Right atrium auricular region (tissue), 2 donors: ENCODE results near the gene DIRAS2. TPM values are rescaled to one million over a fixed set of nuclear protein-coding genes. Genes with fewer than 3 reads are reported as not detected.
"Not testable (repeated sequence)": the region's sequence is repeated elsewhere in the genome, so short reads cannot be mapped to it uniquely, and the experiment has no call there.

Experiments used
- DNase-seq: peaks from one replicate; pipeline ENCODE4 v3.0.0-alpha.2; 2019; ENCODE audit warnings: low spot score
- H3K27ac ChIP-seq, 2 donors: fragments of 200-600 bp; sonication (generic); 1 replicate in 1 of 2; 2 replicates in 1 of 2; pipeline ENCODE4 v1.5.1; 2016 to 2019
- H3K27me3 ChIP-seq, 2 donors: fragments of 200-600 bp; sonication (generic); one replicate each; pipeline versions ENCODE4 v1.5.1 to v1.6.0; 2017 to 2019
- H3K36me3 ChIP-seq: fragments of 200-600 bp; sonication (generic); one replicate; pipeline ENCODE4 v1.5.1; 2016
- H3K4me1 ChIP-seq, 2 donors: fragments of 200-600 bp; sonication (generic); one replicate each; pipeline versions ENCODE4 v1.5.1 to v1.6.0; 2017 to 2019
- H3K4me3 ChIP-seq, 2 donors: fragments of 200-600 bp; sonication (generic); 1 replicate in 1 of 2; 2 replicates in 1 of 2; pipeline ENCODE4 v1.5.1; 2017 to 2019; ENCODE audit warnings: mild to moderate bottlenecking in 1 of 2, moderate library complexity in 1 of 2
- H3K9me3 ChIP-seq, 2 donors: fragments of 200-600 bp; sonication (generic); one replicate each; pipeline ENCODE4 v1.5.1; 2019
- CTCF ChIP-seq, 2 donors: fragments of 200-600 bp; sonication (generic); IDR thresholded peaks; one replicate each; pipeline ENCODE4 v1.5.1; 2019; ENCODE audit warnings: antibody characterized with exemption in 2 of 2
- total RNA-seq, 2 donors: library from RNA; depleted of rRNA; stranded (reverse); fragments of >200 nt; gene quantifications; one replicate each; pipeline ENCODE4 v1.1.0, GENCODE V29; 2016

Gene DIRAS2
- total RNA-seq, 2 donors from 2014 or later: 0.16 TPM; not detected in 1

DNA sequence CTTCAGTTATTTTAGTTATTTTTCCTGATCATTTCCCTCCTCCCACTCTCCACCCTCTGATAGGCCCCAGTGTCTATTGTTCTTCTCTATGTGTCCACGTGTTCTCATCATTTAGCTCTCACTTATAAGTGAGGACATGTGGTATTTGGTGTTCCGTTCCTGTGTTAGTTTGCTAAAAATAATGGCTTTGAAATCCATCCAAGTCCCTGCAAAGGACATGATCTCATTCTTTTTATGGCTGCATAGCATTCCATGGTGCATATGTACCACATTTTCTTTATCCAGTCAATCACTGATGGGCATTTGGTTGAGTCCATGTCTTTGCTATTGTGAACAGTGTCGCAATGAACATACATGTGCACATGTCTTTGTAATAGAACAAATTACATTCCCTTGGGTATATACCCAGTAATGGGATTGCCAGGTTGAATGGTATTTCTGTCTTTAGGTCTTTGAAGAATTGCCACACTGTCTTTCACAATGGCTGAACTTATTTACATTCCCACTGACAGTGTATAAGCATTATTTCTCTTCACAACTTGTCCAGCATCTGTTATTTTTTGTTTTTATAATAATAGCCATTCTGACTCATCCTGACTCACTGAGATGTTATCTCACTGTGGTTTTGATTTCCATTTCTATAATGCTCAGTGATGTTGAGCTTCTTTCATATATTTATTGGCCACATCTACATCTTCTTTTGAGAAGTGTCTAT lies 17.2 kb upstream of the DIRAS2 start:
- Histone ChIP-seq H3K4me3 (no peak overlapping the region), H3K4me1 (no peaks in the 10 kb centered on the region), H3K9me3 (peaks cover 0 to 14% of the 10 kb centered on the region in 2 donors), H3K36me3 (no peaks in the 10 kb centered on the region), H3K27me3 (no peaks in the 10 kb centered on the region), H3K27ac (no peak overlapping the region)
- no peak for TF ChIP-seq CTCF (IDR thresholded peaks at IDR 0.05)
- DNase-seq: no peak

DNA sequence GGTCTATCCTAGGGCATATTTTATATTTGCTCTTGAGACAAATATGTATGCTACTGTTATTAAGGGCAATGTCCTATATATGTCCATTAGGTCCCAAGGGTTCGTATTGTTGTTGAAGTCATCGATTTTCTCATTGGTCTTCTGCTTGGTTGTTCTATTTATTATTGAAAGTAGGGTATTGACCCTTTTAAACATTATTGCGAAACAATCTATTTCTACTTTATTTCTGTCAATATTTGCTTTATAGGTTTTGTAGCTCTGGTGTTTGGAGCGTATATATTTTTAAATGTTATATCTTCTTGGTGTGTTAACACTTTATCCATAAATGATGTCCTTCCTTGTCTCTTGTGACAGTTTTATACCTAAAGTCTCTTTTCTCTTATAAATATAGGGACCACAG lies 16.2 kb upstream of the DIRAS2 start:
- no peak for TF ChIP-seq CTCF (IDR thresholded peaks at IDR 0.05)

GRCh38 chr9:90658181-90658580 lies 15.6 kb upstream of the DIRAS2 start:
- no peak for TF ChIP-seq CTCF (IDR thresholded peaks at IDR 0.05)
- Histone ChIP-seq H3K36me3 (no peaks in the 10 kb centered on the region), H3K9me3 (peaks cover 0 to under 1% of the 10 kb centered on the region in 2 donors), H3K27ac (no peak overlapping the region), H3K4me1 (no peaks in the 10 kb centered on the region), H3K27me3 (no peaks in the 10 kb centered on the region), H3K4me3 (no peak overlapping the region)
- DNase-seq: no peak

More for the DNA sequence above, 16.2 kb upstream of the DIRAS2 start:
- H3K27me3 ChIP-seq: no peaks in the 10 kb centered on the region
- no peaks in the 10 kb centered on the region for H3K4me1 ChIP-seq
- no peak for DNase-seq
- peaks cover 0 to 5% of the 10 kb centered on the region in 2 donors for H3K9me3 ChIP-seq
- no peaks in the 10 kb centered on the region for H3K36me3 ChIP-seq
- no peak overlapping the region for H3K27ac ChIP-seq
- H3K4me3 ChIP-seq: no peak overlapping the region

DNA sequence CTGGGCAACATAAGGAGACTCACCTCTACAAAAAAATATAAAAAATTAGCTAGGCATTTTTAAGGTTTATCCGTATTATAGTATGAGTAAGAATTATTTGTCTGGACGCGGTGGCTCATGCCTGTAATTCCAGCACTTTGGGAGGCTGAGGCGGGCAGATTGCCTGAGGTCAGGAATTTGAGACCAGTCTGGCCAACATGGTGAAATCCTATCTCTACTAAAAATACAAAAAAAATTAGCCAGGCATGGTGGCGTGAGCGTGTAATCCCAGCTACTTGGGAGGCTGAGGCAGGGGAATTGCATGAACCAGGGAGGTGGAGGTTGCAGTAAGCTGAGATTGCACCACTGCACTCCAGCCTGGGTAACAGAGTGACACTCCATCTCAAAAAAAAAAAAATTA lies 14.3 kb upstream of the DIRAS2 start:
- not testable (repeated sequence) for H3K36me3 ChIP-seq, H3K27me3 ChIP-seq, H3K27ac ChIP-seq, H3K4me1 ChIP-seq, H3K4me3 ChIP-seq, DNase-seq
- peaks cover 0 to 11% of the 10 kb centered on the region in 2 donors for H3K9me3 ChIP-seq

DNA sequence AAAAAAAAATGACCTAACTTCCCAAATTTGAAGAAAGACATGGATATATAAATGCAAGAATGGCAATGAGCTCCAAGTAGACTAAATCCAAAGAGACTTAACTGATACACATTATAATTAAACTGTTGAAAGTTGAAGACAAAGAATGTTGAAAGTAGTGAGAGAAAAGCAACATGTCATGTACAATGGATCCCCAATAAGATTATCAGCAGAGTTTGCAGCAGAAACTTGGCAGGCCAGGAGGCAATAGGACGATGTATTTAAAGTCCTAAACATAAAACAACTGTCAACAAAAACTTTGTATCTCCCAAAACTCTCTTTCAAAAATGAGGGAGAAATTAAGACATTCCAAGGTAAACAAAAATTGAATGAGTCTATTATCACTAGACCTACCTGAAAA lies 8.6 kb upstream of the DIRAS2 start:
- H3K27ac ChIP-seq: no peak overlapping the region
- H3K4me1 ChIP-seq: no peaks in the 10 kb centered on the region
- no peaks in the 10 kb centered on the region for H3K36me3 ChIP-seq
- no peaks in the 10 kb centered on the region for H3K27me3 ChIP-seq
- no peak for DNase-seq
- H3K4me3 ChIP-seq: no peak overlapping the region
- H3K9me3 ChIP-seq: peaks cover 4 to 34% of the 10 kb centered on the region in 2 donors
- no peak for TF ChIP-seq CTCF (IDR thresholded peaks at IDR 0.05)

GRCh38 chr9:90647843-90648242 lies 5.2 kb upstream of the DIRAS2 start:
- H3K27ac ChIP-seq: no peak overlapping the region
- TF ChIP-seq CTCF (IDR thresholded peaks at IDR 0.05): no peak
- H3K9me3 ChIP-seq: peaks cover 4 to 32% of the 10 kb centered on the region in 2 donors
- H3K27me3 ChIP-seq: no peaks in the 10 kb centered on the region
- H3K4me1 ChIP-seq: peaks cover 0 to 5% of the 10 kb centered on the region in 2 donors
- no peak for DNase-seq
- no peaks in the 10 kb centered on the region for H3K36me3 ChIP-seq
- H3K4me3 ChIP-seq: no peak overlapping the region
